MM.1S (cell line): Measurements from ENCODE around the gene APPBP2.

Experiments used
- CTCF ChIP-seq: fragments of 300-600 bp; sonication (generic); IDR thresholded peaks from 2 replicates; pipeline ENCODE4 v1.5.1; 2016; ENCODE audit warnings: antibody characterized with exemption, low read length, mixed read lengths
- EZH2phosphoT487 ChIP-seq: fragments of 300-600 bp; sonication (generic); IDR thresholded peaks from 2 replicates; pipeline ENCODE4 v1.6.1; 2018; ENCODE audit warnings: antibody characterized with exemption, low read length

- TF ChIP-seq CTCF (no peak), EZH2phosphoT487 (no peak)
Measured at GRCh38 chr17:60559659-60559994, 33.6 kb upstream of the APPBP2 start.
